HG03460 (cell line): ENCODE data around the gene FAM169A.
A peak's percentile ranks its signal among the peaks of the same experiment; 100 is the strongest.
"Not testable (repeated sequence)": the region's sequence is repeated elsewhere in the genome, so short reads cannot be mapped to it uniquely, and the experiment has no call there.

Experiments
- ATAC-seq: cut with Tn5 transposase; IDR thresholded peaks from one replicate; pipeline ENCODE4 v1.9.1; 2021; ENCODE audit not compliant: unreplicated experiment

The FAM169A gene, protein sequence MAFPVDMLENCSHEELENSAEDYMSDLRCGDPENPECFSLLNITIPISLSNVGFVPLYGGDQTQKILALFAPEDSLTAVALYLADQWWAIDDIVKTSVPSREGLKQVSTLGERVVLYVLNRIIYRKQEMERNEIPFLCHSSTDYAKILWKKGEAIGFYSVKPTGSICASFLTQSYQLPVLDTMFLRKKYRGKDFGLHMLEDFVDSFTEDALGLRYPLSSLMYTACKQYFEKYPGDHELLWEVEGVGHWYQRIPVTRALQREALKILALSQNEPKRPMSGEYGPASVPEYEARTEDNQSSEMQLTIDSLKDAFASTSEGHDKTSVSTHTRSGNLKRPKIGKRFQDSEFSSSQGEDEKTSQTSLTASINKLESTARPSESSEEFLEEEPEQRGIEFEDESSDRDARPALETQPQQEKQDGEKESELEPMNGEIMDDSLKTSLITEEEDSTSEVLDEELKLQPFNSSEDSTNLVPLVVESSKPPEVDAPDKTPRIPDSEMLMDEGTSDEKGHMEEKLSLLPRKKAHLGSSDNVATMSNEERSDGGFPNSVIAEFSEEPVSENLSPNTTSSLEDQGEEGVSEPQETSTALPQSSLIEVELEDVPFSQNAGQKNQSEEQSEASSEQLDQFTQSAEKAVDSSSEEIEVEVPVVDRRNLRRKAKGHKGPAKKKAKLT

DNA sequence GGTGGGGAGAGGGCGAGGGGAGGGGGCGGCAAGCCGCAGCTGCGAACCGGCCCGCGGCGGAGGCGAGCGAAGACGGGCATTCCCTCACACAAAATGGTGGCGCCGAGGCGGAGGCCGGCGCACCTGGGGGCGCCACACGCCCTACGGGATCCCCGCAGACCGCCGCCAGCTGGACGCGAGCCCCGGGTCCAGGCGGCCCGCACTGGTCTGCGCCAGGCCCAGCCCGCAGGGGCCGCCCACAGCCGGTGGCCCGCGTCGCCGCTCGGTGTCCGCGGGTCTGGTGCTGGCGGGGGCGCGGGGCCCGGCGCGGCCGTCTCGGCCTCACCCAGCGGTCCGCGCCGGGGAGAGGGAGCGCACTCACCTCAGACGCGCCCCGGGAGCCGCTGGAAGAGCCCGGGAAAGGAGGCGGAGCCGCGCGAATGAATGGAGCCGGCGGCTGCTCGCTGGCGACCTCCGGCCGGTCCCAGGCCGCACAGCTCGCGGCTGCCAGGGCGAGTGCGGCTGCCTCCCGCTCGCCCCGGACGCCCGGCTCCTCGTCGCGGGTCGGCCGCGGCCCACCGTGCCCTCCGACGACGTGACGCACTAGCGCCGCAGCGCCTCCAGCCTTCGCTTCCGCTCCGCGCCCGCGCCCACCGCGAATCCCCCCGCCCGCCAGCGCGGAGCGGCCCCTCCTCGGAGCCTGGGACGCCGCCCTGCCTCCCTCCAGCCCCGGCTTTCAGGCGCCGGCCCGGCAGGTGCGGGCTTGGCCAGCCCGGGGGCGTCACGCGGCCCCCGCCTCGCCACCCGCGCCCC lies at the start of gene FAM169A:
Gene FAM169A (minus strand): TSS at position 584 of the 792 bp plus-strand sequence. CDS start 24,711 bp downstream, outside the sequence.
- ATAC-seq = no peak

DNA sequence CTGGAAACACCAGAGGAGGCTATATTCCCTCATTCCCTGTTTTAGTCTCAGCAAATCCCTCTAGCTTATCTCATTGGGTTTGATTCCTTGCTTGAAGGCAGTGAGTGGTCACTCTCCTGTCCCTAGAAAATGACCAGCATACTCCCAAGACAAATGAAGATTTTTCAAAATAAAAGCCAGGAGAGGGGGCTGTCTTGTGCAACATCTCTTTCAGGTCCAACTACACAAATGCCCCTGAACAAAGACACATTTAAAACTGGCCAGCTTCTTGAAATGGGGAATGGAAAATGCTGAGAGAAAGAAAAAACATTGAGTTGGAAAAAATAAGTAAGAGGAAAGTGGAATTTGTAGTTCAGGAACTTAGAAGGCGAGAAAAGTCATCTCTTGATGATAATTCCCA lies 49.3 kb upstream of the FAM169A start:
- ATAC-seq = no peak

DNA sequence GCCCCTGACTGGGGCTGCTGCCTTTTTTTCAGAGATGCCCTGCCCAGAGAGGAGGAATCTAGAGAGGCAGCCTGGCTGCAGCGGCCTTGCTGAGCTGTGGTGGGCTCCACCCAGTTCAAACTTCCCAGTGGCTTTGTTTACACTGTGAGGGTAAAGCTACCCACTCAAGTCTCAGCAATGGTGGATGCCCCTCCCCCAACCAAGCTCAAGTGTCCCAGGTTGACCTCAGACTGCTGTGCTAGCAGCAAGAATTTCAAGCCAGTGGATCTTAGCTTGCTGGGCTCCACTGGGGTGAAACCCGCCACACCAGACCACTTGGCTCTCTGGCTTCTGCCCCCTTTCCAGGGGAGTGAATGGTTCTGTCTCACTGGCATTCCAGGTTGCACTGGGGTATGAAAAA lies 45.2 kb upstream of the FAM169A start:
- ATAC-seq = not testable (repeated sequence)

DNA sequence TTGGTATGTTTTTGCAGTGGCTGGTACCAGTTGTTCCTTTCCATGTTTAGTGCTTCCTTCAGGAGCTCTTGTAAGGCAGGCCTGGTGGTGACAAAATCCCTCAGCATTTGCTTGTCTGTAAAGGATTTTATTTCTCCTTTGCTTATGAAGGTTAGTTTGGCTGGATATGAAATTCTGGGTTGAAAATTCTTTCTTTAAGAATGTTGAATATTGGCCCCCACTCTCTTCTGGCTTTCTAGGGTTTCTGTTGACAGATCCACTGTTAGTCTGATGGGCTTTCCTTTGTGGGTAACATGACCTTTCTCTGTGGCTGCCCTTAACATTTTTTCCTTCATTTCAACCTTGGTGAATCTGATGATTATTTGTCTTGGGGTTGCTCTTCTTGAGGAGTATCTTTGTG lies 43.7 kb upstream of the FAM169A start:
- not testable (repeated sequence) for ATAC-seq

DNA sequence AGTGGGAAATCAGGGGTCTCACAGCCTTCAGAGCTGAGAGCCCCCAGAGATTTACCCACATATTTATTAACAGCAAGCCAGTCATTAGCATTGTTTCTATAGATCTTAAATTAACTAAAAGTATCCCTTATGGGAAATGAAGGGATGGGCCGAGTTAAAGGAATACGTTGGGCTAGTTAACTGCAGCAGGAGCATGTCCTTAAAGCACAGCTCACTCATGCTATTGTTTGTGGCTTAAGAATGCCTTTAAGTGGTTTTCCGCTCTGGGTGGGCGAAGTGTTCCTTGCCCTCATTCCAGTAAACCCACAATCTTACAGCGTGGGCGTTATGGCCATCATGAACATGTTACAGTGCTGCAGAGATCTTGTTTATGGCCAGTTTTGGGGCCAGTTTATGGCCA lies 42.0 kb upstream of the FAM169A start:
- not testable (repeated sequence) for ATAC-seq

DNA sequence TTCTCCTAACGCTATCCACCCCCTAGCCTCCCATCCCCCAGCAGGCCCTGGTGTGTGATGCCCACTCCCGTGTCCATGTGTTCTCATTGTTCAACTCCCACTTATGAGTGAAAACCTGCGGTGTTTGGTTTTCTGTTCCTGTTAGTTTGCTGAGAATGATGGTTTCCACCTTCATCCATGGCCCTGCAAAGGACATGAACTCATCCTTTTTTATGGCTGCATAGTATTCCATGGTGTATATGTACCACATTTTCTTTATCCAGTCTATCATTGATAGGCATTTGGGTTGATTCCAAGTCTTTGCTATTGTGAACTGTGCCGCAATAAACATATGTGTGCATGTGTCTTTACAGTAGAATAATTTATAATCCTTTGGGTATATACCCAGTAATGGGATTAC lies 38.5 kb upstream of the FAM169A start:
- not testable (repeated sequence) for ATAC-seq

DNA sequence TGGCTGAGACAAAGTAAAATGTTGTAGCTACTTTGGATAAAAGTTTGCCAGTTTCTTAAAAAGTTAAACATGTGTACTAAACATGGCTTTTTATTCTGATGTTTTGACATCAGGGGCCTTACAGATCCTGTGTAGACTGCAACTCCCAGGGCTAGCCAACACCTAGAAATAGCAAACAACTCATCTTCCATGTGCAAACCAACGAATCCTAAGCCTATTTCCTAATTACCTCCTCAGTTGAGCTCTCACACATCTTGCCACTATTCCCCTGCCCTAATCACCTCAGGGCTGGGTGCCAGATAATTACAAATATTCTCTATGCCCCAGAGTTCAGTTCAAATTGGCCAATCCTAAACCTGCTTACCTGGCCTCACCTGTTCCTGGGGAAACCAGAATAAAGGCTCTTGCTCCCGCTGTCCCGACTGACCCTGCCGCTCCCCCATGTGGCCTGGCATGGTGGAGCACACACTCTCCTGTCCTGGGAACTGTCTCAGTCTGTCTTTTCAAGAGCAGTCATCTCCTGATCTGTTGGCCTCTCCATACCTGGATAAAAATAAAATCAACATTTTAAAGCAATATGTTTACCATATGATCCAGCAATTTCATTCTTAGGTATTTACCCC lies 37.1 kb upstream of the FAM169A start:
- no peak for ATAC-seq

DNA sequence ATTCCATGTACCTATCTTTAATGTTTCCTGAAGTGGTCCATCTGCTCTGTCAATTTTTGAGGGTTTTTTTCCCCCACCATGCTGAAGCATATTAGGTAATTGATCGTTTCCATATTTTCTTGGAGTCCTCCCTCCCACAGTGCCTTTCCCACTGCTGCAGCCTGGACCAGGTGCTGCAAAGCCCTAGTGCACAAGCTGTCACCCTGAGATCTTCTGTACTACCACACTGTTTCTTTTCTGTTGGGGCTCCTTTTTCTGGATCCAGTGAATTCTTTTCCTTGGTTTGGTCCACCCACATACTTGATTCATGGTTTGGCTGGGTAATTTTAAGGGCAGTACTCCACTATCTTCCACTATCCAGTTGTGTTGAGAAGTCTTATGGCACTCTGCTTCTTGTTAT lies 30.9 kb upstream of the FAM169A start:
- ATAC-seq = no peak

DNA sequence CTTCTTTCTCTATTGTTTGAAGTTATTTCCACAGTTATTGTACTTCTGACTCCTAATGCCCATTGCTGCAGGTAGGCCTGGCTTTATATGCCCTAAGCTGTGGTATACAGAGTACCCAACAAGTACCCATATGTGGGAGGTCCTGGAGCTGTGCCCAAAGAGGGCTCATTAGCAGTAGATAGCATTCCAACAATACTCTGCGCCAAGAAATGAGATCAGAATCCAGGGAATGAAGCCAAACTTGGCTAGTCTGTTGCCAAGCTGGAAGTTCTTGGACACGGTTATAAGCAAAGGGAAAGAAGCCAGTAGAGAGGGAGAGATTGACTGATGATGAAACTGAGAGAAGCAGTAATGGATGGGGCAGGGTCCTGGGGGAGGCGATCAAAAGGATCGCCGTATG lies 29.7 kb upstream of the FAM169A start:
- ATAC-seq = no peak

DNA sequence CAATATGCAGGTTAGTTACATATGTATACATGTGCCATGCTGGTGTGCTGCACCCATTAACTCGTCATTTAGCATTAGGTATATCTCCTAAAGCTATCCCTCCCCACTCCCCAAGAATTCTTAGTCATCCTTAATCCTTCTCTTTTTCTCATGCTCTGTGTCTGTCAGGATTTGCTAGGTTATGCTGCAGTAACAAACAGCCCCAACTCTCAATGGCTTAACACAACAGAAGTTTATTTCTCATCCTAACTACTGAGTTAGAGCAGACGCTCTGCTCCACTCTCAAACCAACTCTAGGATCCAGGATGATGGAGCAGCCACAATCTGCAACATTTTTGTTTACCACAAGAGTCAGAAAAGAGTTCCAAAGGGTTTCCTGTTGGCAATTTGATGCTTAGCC lies 28.2 kb upstream of the FAM169A start:
- ATAC-seq = no peak

DNA sequence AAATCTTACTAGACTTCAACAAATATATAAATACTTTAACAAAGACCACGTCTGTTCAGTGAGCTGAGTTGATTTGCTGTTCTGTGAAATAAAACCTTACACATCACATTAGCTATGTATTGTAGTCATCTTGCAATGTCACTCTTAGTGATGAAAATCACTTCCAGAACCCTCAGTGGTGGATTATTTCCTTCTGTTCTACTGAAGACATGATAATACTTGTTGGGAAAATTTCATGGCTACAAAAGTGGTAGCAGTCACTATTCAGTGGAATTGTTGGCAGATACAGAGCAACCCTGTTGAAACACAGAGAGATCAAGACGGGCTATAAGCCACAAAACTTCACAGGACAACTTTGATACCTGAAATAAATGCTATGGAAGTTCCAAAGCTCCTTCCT lies 26.7 kb upstream of the FAM169A start:
- ATAC-seq = no peak

DNA sequence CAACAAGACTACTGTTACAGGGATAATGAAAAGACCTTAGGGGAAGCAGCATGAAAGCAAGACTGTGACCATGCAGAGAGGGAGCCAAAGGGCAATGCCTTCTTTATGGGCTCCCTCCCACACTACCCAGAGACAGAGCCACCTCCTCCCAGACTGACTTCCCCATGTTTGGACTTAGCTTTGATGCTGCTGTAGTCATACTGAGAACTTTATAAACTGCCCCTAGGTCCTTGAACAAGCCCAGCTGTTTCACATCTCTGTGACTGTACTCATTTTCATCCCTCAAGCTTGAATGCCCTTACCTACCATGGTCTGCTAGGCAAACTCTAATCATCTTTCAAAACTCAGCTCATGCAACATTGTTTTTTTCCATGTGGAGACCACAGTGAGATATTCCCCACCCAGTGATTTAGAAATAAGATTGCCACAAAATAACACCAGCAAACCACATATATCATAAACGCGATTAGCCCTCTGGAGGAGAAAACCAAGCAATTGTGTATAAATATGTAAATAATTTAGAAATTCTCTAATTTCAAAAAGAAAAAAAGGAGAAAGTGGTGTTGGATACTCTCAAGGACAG lies 23.4 kb upstream of the FAM169A start:
- peak; percentile 75 for ATAC-seq

DNA sequence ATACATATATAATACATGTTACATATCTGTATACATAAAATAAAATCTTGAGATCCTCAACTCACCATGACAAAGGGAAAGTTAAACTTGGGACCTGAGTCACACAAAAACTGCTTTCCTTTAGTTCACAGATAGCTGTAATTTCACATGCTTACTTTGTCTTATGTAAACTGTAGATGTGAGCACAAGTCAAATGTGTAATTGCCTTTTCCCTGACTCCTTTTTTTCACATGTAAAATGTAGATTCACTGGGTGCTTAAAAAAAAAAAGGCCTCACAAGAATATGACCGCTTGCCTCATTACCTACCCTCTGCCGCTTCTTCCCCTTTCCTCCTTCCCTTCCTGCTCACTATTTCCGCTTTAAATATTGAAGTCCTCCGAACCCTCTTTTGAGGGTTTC lies 21.9 kb upstream of the FAM169A start:
- ATAC-seq = no peak

DNA sequence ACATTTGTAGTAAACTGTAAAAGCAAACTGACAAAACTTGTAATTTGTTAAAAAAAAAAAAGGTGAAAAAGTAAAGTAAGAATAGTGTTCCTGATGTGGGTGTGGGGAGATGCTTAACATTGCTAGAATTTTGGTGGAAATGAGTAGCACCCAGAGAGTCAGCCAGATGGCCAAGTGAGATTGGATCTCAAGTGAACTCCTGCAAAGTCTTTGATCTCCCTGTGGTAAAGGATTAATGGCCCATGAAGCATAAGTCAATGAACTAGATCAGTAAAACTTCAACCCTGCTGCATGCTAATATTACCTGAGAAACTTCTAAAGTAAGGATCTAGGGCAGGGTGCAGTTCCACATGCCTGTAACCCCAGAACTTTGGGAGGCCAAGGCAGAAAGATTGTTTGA lies 19.0 kb upstream of the FAM169A start:
- ATAC-seq = no peak

DNA sequence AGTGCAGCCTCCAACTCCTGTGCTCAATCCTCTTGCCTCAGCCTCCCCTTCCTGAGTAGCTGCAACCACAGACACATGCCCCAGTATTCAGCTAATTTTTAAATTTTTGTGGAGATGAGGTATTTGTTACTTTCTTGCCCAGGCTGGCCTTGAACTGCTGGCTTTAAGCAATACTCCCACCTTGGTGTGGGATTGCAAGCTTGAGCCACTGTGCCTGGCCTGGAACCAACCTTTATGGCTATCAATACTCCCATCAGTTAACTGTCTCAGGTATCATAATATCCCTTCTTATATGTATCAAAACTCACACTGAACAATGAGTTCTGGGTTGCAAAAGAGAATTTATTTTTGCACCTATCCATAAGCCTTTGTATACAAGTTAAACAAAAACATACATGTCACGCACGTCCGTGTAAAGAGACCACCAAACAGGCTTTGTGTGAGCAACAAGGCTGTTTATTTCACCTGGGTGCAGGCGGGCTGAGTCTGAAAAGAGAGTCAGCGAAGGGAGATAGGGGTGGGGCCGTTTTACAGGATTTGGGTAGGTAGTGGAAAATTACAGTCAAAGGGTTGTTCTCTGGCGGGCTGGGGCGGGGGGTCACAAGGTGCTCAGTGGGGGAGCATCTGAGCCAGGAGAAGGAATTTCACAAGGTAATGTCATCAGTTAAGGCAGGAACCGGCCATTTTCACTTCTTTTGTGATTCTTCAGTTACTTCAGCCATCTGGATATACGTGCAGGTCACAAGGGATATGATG lies 16.4 kb upstream of the FAM169A start:
- ATAC-seq = not testable (repeated sequence)

DNA sequence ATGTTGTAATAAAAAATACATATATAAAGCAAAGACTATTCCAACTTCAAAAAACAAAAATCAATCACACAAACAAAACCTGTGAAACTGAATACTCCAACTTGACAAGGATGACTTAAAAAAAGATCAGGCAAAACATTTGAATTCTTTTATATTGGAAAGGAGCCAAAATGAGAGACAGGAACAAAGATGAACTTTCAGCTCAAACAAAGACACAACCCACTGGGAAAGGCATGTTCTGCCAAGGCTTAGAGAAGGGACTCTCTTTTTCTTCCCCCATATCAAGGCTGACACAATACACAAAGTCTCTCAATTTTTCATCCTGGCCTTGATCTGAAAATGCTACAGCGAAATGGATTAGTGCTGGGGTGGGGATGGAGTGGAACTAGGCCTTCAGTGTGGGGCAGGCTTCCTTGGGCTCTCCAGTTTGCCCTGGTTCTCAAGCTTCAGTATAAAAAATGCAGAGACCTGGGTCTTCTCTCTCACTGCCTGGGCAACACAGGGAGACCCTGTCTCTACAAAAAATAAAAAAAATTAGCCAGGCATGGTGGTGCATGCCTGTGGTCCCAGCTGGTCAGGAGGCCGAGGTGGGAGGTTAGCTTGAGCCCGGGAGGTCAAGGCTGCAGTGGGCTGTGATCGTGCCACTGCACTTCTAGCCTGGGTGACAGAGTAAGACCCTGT lies 11.6 kb upstream of the FAM169A start:
- no peak for ATAC-seq

DNA sequence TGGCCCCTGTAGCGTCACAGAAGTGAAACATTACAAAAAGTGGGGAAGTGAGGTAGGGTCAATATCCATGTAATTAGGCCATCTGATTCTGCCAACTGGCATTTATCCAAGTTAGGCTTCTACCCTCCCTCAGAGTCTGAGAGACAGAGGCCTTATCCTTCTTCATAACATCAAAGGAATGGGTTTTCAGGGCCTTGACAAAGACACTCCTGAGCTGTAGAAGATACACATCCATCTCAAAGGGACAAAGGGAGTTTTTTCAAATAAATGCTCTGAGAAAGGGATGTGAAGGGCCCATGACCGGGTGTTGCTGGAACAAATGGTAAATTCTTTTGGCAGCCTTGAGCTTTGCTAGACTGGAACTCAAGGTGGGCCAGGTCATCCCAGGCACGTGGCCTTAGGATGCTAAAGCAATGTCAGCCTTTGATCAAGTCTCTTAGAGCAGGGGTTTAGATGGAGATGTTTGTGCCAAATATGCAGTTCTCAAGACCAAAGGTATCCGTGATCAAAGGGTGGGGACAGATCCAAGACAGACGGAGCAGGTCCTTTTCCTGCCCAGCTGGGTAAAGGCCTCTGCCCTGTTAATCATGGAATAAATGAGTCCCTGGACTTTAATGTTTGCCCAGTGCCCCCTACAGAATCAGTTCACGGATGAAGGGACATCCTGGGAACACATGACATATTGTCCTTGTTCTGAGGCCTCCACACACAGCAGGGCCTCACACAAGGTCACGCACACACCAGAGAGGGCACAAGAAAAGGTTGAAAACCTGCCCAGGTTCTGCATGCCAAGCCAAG lies 10.0 kb upstream of the FAM169A start:
- ATAC-seq = no peak

DNA sequence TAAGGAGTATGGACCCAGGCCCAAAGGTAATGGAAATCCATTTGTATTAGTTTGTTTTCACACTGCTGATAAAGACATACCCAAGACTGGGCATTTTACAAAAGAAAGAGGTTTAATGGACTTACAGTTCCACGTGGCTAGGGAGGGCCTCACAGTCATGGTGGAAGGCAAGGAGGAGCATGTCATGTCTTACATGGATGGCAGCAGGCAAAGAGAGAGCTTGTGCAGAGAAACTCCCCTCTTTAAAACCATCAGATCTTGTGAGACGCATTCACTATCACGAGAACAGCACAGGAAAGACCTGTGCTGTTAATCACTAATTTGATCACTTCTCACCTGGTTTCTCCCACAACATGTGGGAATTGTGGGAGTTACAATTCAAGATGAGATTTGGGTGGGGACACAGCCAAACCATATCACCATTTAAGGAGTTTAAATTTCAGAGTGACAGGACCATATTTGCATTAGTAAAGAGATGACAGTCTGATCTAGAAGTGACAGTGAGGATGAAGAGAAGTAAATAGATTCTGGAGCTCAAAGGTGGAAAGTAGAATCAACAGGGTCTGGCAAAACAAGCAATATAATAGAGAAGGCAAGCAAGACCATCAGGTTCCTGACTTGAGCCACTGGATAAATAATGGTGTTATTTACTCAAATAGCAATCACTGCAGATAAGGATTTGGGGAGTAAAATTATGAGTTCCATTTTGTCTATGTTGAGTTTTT lies 7.5 kb upstream of the FAM169A start:
- no peak for ATAC-seq
